DMS114 treated with DMSO at 0.1 percent for 48 hours (cell line): ENCODE measurements around the gene NELFB.
"Not testable (repeated sequence)": the region's sequence is repeated elsewhere in the genome, so short reads cannot be mapped to it uniquely, and the experiment has no call there.

Experiments used
- DNase-seq: peaks from one replicate; lab custom pipeline; 2025; ENCODE audit not compliant: unreplicated experiment; lab: John Stamatoyannopoulos, UW

NELFB gene

GRCh38 chr9:137234758-137235423, 20.2 kb upstream of the NELFB start:
- DNase-seq, result no peak

GRCh38 chr9:137235424-137236237, 19.5 kb upstream of the NELFB start:
- DNase-seq, result no peak

- DNase-seq, result peak; percentile 17
Observed at GRCh38 chr9:137236238-137236935, 18.7 kb upstream of the NELFB start.

GRCh38 chr9:137236936-137237421, 18.1 kb upstream of the NELFB start:
- DNase-seq, result no peak

GRCh38 chr9:137237759-137238726, 17.1 kb upstream of the NELFB start:
- DNase-seq, result no peak

GRCh38 chr9:137239541-137240200, 15.5 kb upstream of the NELFB start:
- DNase-seq, result not testable (repeated sequence)

- DNase-seq, result no peak
Observed at GRCh38 chr9:137240318-137240840, 14.7 kb upstream of the NELFB start.

GRCh38 chr9:137240841-137241489, 14.2 kb upstream of the NELFB start, which contains the start of gene TUBB4B:
Gene TUBB4B, plus strand, starts transcription at chr9:137241287. Its CDS starts 74 bp downstream, at chr9:137241361.
- peak; percentile 98 for DNase-seq

GRCh38 chr9:137241490-137242268, 13.4 kb upstream of the NELFB start:
- no peak for DNase-seq

GRCh38 chr9:137242269-137243203, 12.6 kb upstream of the NELFB start:
- DNase-seq, result no peak

- DNase-seq, result not testable (repeated sequence)
Observed at GRCh38 chr9:137243266-137243625, 11.9 kb upstream of the NELFB start.

- DNase-seq, result no peak
Observed at GRCh38 chr9:137243626-137244485, 11.3 kb upstream of the NELFB start.

- DNase-seq, result no peak
Observed at GRCh38 chr9:137244486-137245449, 10.4 kb upstream of the NELFB start.

GRCh38 chr9:137245450-137246421, 9.4 kb upstream of the NELFB start:
- no peak for DNase-seq
